LHCN-M2 (cell line): ENCODE data around the gene LMBR1. TPM values are rescaled to one million over a fixed set of nuclear protein-coding genes. Genes with fewer than 3 reads are reported as not detected.

ENCODE experiments used
- DNase-seq: peaks from one replicate; pipeline ENCODE4 v3.0.0-alpha.2; 2012; ENCODE audit warnings: low read depth
- total RNA-seq: library from RNA; depleted of rRNA; stranded (reverse); fragments of >200 nt; gene quantifications from 2 replicates; pipeline ENCODE4 v1.2.3, GENCODE V29; 2014

The LMBR1 gene
- total RNA-seq, 1 experiment from 2014 or later: 52.0 TPM

DNA sequence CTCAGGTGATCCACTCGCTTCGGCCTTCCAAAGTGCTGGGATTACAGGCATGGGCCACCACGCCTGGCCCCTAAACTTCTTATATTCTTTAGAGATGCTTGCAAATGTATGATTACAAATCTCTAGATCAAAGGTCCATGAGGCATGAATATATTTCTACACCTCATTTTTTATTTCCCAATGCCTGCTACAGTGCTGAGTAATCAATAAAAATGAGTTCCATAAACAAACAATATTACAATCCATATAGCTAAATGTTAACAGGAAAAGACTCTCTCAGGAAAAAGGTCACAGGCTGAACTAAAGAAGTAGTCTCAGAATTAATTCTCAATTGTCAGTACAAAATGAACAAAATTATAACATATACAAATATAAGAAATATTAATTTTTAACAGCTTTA lies 90.8 kb downstream of the LMBR1 start:
- DNase-seq: no peak

DNA sequence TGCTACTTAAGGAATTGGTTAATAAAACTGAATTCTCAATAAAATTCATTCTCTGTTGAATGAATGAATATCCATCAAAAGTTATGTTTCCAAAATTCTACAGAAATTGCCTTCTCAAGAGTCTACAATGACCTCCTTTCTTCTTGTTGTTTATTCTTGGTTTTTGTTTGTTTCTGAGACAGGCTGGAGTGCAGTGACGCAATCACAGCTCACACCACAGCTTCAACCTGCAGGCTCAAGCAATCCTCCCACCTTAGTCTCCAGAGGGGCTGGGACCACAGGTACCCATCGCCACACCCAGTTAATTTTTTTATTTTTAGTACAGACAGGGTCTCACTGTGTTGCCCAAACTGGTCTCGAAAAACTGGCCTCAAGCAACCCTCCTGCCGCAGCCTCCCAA lies 97.6 kb downstream of the LMBR1 start:
- DNase-seq: no peak

DNA sequence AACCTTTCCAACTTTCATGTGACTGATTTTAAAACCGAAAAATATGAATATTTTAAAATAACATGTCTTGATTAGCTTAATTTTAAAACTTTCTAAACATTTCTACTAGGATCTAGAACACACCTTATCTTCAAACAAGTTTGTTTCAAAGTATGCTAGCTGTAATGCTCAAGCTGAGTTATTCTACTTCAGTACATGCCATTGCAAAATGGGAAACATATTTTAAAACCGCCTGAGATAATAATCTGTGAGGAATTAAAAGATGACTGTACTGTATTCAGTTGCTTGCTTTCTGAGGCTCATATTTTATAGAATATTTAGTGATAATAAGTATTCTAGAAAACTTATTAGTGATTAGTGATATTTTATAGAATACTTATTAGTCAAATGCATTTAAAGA lies 99.6 kb downstream of the LMBR1 start:
- DNase-seq: no peak

DNA sequence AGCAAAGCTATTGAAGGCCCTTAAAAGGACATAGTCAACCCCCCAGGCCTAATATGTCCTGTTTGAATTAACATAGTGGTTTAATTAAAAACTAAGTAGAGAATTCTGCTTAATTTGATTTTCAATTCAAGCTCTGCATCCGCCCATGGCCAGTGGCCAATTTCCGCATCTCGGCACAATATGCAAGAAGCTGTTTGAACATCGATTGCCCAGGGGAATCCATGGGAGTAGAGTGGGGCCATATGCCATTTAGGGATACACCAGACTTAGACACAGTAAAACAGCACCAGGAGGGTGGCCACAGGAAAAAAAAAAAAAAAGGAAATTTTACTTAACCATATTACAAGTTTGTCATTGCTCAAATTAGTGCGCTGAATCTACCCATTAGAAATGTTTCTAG lies 100.4 kb downstream of the LMBR1 start:
- DNase-seq: no peak

DNA sequence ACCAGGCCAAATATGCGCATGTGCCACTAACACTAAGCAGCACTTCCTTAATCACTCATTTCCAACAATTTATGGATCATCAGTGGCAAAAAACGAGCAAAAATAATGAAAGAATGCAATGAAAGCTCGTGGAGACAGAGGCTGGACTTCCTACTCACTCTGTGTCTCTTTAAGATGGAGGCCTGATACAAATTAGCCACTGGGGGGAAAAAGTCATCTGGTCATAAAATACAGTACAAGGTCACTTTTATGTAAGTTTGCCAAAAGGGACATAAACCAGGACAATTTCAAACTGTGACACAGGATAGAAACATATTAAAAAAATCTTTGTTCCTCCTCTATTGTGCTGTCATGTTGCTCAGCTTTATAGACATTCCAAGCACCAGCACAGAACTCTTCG lies 101.7 kb downstream of the LMBR1 start:
- no peak for DNase-seq

DNA sequence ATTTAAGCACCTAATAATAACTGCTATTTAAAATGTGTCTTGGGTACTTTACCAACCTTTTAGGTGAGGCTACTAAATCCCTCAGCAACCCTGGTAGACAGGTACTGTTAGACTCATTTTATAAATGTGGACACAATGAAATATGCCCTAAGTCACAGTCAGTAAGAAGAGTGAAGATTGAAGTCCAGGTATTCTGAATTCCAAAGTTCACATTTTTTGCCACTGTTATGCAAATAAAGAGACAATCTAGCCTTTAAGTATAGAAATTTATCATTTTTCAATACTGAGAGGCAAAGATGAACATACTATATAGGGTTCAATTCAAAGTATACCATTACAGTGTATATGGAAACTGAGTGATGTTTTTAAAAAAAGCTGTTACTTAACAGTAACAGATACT lies 102.7 kb downstream of the LMBR1 start:
- no peak for DNase-seq

DNA sequence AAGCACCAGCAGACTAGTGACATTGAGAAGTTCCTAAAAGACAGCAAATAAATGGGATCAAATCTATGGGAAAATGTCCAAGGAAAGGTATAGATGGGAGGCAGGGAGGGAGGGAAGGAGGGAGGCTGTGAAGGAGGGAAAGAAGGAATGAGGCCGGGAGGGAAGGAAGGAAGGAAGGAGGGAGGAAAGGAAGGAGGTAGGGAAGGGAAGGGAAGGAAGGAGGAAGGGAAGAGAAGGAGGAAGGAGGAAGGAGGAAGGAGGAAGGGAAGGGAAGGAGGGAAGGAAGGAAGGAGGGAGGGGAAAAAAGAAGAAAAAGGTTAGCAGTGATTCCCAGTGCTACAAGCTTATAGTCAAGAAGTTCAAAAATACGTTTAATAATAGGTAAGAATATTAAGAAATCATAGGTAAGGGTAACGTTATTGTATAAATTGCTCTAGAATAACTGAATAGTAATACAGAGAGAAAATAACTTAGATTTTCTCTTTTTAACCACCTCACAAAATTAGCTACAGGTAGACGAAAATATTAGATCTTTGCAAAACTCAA lies 106.9 kb downstream of the LMBR1 start:
- no peak for DNase-seq

DNA sequence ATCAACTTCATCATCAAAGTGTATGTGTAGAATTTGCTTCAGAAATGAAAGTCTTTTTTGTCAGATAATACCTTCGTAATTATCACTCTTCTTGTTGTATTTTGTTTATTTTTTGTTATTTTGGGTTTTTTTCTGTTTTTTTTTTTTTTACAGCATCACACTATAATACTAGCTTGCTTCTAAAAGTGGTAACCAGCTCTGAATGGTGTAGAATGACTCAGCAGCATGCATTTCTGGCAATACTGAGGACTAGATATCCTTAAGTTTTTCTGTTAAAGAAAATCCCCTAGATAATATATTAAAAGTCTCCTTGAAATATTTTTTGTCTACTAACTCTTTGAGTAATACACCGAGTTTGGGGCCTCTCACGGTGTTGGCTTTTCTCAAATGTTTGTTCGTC lies 109.1 kb downstream of the LMBR1 start:
- DNase-seq: no peak

DNA sequence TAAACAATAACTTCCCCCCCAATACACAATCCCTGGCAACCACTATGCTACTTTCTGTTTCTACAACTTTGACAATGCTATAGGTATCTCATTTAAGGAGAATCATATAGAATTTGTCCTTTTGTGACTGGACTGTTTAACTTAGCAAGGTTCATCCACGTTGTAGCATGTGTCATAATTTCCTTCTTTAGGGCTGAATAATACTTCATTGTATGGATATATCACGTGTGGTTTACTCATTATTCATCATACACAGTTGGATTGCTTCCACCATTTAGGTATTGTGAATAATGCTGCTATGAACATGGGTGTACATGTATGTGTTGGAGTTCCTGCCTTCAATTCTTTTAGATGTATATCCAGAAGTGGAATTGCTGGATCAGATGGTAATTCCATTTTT lies 111.0 kb downstream of the LMBR1 start:
- no peak for DNase-seq

DNA sequence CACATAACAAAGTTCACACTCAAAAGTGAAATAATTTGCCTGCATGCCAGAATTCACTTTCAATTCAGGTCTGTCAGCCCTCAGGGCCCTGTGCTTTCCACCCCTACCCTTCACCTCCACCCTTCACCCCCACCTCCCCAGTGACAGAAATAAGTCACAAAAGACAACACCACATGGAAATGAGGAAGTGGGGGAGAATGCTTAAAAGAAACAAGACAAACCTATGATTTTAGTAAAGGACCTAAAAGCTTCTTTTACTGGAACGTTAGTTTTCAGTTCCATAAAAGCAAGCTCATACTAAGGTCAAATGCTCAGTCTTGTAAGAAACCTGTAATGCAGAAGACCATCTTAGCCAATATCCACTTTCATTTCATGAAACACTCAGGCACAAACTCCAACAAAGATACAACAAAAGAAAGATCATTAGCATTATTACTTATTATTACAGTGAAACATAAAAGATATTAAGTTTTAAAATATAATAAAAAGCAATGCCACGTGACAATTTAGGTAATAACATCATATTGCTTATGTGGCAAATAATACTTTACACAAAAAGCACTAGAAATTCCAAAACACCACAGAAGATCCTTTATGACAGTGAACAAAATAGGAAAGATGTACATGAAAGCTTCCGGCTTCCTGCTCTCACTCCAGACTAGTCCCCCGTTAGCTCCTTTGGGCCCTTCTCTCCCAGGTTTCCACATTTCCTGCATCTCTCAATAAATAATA lies 112.1 kb downstream of the LMBR1 start:
- no peak for DNase-seq

DNA sequence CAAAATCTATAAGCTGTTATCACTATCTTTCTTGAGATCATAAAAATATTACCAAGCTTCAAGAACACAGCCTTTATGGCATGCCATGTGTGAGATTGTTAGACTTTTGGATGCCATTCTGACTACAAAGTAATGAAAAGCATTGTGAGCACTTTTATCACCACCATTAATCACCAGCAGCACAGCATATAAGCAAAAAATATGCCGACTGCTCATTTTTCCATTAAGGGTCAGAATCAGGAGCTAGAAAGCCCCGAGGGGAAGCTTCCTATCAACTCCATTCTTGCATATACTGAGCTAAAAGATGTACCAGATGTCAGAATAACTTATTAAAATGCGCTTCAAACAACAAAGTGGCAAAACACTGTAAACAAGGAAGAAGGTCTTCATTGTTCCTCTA lies 114.3 kb downstream of the LMBR1 start:
- DNase-seq: no peak

DNA sequence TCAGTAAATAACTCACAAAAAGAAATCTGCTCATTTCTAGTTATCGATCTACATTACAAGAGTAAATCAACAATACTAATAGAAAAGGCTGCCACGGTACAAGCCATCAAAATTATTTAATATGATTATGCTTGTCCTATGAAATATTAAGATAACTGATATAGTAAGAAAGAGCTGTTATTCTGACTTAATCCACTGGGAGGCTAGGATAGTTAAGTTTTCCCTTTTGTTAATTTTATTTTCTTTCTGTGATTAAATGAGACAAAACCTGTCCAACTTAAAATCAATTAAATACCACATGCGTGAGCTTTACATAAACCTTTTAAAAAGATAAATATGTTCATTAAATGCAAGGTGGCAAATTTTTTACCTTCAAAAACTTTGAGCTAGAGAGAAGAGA lies 114.8 kb downstream of the LMBR1 start:
- no peak for DNase-seq

DNA sequence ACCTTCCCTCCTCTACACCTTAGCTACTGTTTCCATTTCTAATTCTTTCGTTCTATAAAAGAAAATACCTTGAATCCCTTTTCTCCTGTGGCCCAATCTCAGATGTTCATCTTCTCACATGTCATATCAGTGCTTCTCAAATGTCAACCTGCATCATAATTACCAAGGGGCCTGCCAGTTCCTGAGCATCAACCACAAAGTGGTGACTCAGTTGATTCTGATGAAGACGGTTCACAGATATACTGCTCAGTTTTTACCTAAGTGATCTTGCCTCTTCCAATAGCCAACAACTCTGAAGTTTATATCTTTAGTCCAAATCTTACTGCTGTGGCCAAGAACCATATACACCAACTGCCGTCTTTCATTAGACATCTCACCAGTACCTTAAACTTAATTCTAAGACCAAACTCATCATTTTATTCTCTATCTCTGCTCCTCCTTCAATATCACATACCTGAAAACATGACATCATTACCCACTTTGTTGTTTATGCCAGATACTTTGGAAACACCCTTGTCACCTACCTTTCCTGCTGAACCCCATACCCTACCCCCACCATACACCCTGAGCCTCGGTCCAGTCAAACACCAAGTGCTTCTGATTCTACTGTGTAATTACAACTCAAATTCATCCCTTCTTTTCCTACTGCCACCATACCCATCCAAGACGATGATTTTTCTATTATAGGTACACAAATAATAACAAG lies 115.5 kb downstream of the LMBR1 start:
- peak; percentile 46 for DNase-seq

DNA sequence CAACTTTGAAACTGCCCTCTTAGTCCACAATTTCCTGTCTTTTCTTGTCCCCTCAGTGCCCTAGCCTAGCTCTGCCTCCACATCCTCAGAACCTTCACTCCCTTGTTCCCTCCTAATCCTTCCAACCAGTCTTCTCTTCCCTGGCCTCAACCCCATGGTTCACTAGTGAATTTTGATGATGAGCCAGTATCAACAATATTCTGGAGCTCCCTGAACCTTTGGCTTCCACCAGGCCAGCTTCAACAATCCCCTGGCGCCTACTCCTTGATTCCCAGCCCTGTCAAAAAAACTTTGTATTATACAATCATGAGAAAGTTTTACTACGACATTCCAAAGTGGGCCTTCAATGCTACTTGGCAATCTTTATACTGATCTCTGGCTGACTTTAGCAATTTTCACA lies 116.5 kb downstream of the LMBR1 start:
- no peak for DNase-seq

DNA sequence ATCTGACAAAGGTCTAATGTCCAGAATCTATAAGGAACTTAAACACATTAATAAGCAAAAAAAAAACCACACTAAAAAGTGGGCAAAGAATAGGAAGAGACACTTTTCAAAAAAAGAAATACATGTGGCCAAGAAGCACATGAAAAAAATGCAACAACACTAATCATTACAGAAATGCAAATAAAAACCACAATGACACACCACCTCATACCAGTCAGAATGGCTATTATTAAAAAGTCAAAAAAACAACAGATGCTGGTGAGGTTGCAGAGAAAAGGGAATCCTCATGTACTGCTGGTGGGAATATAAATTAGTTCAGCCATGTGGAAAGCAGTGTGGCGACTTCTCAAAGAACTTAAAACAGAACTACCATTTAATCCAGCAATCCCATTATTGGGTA lies 119.0 kb downstream of the LMBR1 start:
- peak; percentile 81 for DNase-seq

DNA sequence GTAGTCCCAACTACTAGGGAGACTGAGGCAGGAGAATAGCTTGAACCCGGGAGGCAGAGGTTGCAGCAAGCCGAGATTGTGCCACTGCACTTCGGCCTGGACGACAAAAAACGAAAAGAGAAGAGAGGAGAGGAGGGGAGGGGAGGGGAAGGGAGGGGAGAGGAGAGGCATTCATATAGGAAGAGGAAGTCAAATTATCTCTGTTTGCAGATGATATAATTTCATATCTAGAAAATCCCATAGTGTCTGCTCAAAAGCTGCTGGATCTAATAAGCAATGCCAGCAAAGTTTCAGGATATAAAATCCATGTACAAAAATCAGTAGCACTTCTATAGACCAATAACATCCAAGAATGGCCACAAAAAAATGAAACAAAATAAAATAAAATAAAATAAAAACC lies 120.3 kb downstream of the LMBR1 start:
- no peak for DNase-seq

DNA sequence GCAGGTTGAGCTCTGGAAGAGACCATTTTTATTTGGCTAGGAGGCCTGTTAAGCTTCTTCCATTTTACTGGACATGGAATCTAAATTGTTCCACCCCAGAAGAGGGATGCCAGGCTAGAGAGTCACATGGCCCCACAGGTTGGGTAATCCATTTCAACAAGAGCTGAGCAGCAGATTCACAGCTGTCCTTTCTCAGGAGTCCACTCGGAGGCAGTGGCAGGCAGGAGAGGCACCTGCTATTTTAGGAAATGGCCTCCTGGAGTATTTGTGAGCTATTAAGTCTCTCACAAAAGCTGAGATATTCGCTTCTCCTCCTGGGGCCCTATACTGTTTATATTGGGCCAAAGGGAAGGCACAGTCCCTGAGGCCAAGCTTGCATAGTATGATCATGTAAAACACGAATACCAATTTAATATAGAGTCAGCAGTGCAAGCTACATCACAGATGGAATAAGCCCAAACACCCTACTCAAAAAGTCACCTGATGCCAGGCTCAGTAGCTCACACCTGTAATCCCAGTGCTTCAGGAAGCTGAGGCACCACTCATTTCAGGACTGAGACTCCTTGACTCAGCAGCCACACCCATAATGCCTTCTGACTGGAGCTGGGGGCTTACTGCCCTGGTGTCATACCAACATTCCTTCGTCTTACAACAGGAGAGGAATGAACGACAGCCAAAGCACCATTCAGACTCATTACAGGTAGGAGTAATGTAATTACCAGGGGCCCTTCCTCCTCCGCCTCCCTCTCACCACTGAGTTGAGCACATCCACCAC lies 124.1 kb downstream of the LMBR1 start:
- no peak for DNase-seq

DNA sequence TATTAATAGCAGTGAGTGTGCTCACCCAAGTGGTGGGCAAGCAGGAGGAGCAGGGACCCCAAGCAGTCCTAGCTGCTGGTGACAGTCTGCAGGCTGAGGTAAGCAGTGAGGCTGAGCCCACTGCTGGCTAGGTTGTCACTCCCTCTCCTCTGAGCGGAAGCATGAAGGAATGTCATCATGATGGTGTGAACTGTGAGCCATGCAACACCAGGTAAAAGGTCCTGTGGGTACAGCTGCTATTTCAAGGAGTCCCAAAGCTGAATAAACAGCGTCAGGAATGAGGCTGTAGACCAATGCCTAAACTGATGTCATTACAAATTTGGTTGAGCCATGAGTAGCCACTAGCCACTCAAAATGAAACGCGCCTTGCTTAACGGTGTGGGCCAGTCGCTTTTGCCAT lies 126.3 kb downstream of the LMBR1 start:
- DNase-seq: no peak

DNA sequence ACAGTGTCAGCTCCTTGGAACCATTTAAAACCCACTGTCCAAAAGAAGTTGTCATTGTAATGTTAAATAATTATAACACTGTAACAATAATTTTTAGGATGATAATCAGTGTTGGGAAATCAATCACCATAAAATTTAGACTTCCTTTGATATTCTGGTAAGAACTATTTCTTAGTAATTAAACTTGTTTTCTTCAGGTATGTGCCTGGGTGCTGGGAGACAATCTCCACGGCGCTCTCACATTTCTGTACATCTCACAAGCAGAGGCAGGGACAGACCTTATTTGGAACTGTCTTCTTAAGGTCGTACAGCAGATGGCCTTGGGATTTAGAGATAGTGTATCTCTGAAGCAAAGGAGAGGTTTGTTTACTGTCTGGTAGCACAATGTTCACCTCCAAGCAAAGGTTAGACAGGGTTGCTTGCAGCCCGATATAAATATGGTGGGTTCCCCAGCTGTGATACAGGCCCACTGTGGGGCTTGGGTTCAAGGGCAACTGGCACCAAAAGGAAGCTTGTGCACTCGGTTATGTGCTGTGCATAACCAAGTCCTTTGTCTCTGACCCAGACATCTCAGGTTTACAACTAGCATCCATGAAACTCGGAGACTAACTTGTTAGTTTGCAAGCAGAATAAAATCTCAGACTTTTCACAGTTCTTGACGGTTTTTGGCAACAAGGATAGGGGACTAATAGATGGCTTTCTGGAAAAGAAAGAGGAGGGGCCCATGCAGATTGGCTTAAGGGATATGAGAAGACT lies 126.9 kb downstream of the LMBR1 start:
- no peak for DNase-seq

DNA sequence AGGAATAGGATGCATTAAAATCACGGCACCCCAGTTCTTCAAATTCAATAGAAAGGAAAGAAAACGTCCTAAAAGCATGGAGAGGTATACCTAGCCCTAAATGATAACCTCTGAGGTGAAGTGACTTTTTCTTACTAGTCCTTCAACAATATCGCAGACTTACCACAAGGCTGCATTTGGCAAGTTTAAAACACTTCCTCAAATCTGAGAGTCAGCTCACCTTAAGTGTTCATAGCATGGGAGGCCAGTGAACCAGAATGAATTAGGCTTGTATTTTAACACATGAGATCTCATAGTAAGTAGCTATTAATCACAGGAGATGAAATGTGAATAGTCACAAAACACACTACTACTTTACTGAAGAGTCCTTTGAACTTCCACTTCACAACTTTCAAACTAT lies 128.2 kb downstream of the LMBR1 start:
- DNase-seq: no peak

DNA sequence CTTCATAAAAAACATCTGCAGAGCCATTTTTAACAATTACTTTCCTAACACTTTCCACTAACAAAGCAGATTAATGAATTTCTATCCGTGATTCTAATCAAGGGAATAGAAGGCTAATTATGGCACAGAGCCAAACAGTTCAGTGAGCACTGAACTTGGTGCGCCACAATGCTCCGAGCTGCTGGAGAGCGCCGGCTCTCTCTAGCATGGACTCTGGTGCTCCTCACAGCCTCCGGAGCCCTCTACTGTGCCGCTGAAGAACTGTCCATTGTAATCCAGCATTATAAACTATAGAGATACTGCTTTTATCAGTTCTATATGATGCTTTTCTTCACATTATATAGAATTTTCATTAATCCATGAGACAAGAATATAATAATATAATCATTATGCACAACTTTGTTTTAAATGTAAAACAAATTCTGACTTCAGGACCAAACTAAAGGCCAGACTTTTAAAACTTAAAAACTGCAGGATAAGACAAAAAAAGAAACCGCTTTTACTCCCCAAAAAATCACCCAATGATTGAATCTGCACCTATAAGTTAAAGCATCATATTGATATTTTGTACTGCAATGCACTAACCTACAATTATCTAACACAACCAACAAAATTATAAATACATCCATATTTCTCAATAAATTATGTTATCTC lies 128.8 kb downstream of the LMBR1 start:
- peak; percentile 81 for DNase-seq
